Measurements from ENCODE around the gene MKLN1. TPM values are rescaled to one million over a fixed set of nuclear protein-coding genes. Genes with fewer than 3 reads are reported as not detected.

The MKLN1 gene
- total and polyA plus RNA-seq, 2 of the 4 experiments (the other 2 are of a cell fraction) = 17.5 to 52.0 TPM

- peaks cover 81% of the 10 kb centered on the region for H4K20me1 ChIP-seq (ENCODE audit: insufficient read depth, low read length)
- no peak overlapping the region for H3K27ac ChIP-seq (ENCODE audit: insufficient read depth, low read length)
- no peak overlapping the region for H4K8ac ChIP-seq (ENCODE audit: low read depth in 2 of 2, low read length in 2 of 2)
- intact Hi-C loops (cut with micrococcal nuclease) = no loop called here
- H3K9me3 ChIP-seq (ENCODE audit: control insufficient read depth, insufficient read depth, low read length) = no peaks in the 10 kb centered on the region
- ChIA-PET CTCF (interaction anchor here (1.9 kb wide), 1 partner anchor 11 kb away, joined by 4 read pairs; no protein-coding TSS in a partner anchor), POLR2A (ENCODE audit: unreplicated experiment) (no interaction called here)
- no TSS peak for BruUV-seq (replicated peaks)
- H3K36me3 ChIP-seq (ENCODE audit: control insufficient read depth, insufficient read depth, low read length) = no peaks in the 10 kb centered on the region
- no peak overlapping the region for H2BK15ac ChIP-seq (ENCODE audit: low read depth, low read length)
- no peak overlapping the region for H3K23ac ChIP-seq (ENCODE audit: low read depth, low read length)
- no peak overlapping the region for H2AK9ac ChIP-seq (replicated peaks; ENCODE audit: low read depth, low read length, poor library complexity)
- DNase-seq (peak; percentile 69), ATAC-seq (ENCODE audit: low read depth) (peak; percentile 35)
- in situ Hi-C loops (cut with MboI; ENCODE audit: low sequenced_read_pairs) = no loop called here
- H2BK120ac ChIP-seq (ENCODE audit: low read depth, low read length) = no peak overlapping the region
- H3K18ac ChIP-seq (ENCODE audit: low read depth, low read length) = no peak overlapping the region
- no peak for TF ChIP-seq BHLHE40 (IDR thresholded peaks at IDR 0.05; ENCODE audit: low read depth, low read length)
- no peak overlapping the region for H3K56ac ChIP-seq (ENCODE audit: extremely low read depth, insufficient read depth, low read length)
- H3K9ac ChIP-seq (ENCODE audit: low read depth, low read length) = no peak overlapping the region
- H3K79me1 ChIP-seq (ENCODE audit: low read depth in 1 of 2, low read length in 2 of 2) = peaks cover 17 to 43% of the 10 kb centered on the region in 2 experiments
- peak overlapping the region; percentile 62 for H3K4me2 ChIP-seq (ENCODE audit: low read depth, low read length)
- no peak overlapping the region for H2BK5ac ChIP-seq (ENCODE audit: low read depth, low read length, poor library complexity, severe bottlenecking)
- no CpG with 5 or more reads among the region's 3 CpGs for WGBS, 2 experiments (ENCODE audit: extremely low coverage in 2 of 2, insufficient read length in 1 of 2)
- no peak overlapping the region for H2BK20ac ChIP-seq (ENCODE audit: low read depth, low read length)
- no peaks in the 10 kb centered on the region for H3K27me3 ChIP-seq (ENCODE audit: control insufficient read depth, insufficient read depth, low read length)
- H3K4ac ChIP-seq (ENCODE audit: low read depth, low read length) = no peak overlapping the region
- no peak overlapping the region for H4K5ac ChIP-seq (ENCODE audit: low read depth, low read length)
- dilution Hi-C loops (cut with HindIII; ENCODE audit: low sequenced_read_pairs, unreplicated experiment) = no loop called here
- H2AK5ac ChIP-seq (ENCODE audit: low read depth, low read length) = no peak overlapping the region
- no peak overlapping the region for H3K4me3 ChIP-seq (ENCODE audit: insufficient read depth, low read depth, low read length)
- H3K14ac ChIP-seq (replicated peaks; ENCODE audit: low read depth, low read length) = no peak overlapping the region
- no peak overlapping the region for H4K91ac ChIP-seq (ENCODE audit: insufficient read depth, low read depth, low read length)
- no peaks in the 10 kb centered on the region; the same call in 1 of the 2 replicates for H3K4me1 ChIP-seq (ENCODE audit: control insufficient read depth, insufficient read depth, low read length)
- H2AFZ ChIP-seq (replicated peaks; ENCODE audit: low read length, poor library complexity) = no peak overlapping the region
- H3K9me1 ChIP-seq (ENCODE audit: insufficient read depth, low read length) = peaks cover 7% of the 10 kb centered on the region; the same call in 1 of the 2 replicates
Measured at GRCh38 chr7:131359136-131359776, 31.6 kb downstream of the MKLN1 start.
